MM.1S (cell line): ENCODE data around the gene LRRC58.

Experiments used
- DNase-seq: peaks from one replicate; pipeline ENCODE4 v3.0.0-alpha.2; 2015
- H2AFZ ChIP-seq: fragments of 300-600 bp; sonication (generic); 2 replicates; pipeline ENCODE4 v1.6.0; 2016; ENCODE audit warnings: antibody characterized with exemption, low read length
- H3F3A ChIP-seq: fragments of 300-600 bp; sonication (generic); 2 replicates; pipeline ENCODE4 v1.6.1; 2016; ENCODE audit warnings: mild to moderate bottlenecking, antibody characterized with exemption, low read length, moderate library complexity, mixed read lengths; ENCODE audit not compliant: insufficient read depth
- H3K27ac ChIP-seq: fragments of 300-600 bp; sonication (generic); 2 replicates; pipeline ENCODE4 v1.5.1; 2016; ENCODE audit warnings: mild to moderate bottlenecking, low read length
- H3K27me3 ChIP-seq: fragments of 300-600 bp; sonication (generic); replicated peaks from 2 replicates; pipeline ENCODE4 v1.6.0; 2016; ENCODE audit warnings: low read length; ENCODE audit not compliant: insufficient read depth
- H3K36me3 ChIP-seq: fragments of 300-600 bp; sonication (generic); replicated peaks from 2 replicates; pipeline ENCODE4 v1.6.1; 2016; ENCODE audit warnings: mild to moderate bottlenecking, low read length, mixed read lengths; ENCODE audit not compliant: insufficient read depth
- H3K4me1 ChIP-seq: fragments of 300-600 bp; sonication (generic); 2 replicates; pipeline ENCODE4 v1.6.1; 2016; ENCODE audit warnings: low read length, mixed read lengths
- H3K4me2 ChIP-seq: fragments of 300-600 bp; sonication (generic); 2 replicates; pipeline ENCODE4 v1.6.0; 2016; ENCODE audit warnings: low read depth, low read length
- H3K4me3 ChIP-seq: fragments of 300-600 bp; sonication (generic); 2 replicates; pipeline ENCODE4 v1.5.1; 2016; ENCODE audit warnings: low read length, mixed read lengths
- H3K79me2 ChIP-seq: fragments of 300-600 bp; sonication (generic); 2 replicates; pipeline ENCODE4 v1.6.1; 2016; ENCODE audit warnings: mixed run types, low read length, mixed read lengths
- H3K9ac ChIP-seq: fragments of 300-600 bp; sonication (generic); 2 replicates; pipeline ENCODE4 v1.6.1; 2016; ENCODE audit warnings: low read length, mixed read lengths
- H3K9me2 ChIP-seq: fragments of 300-600 bp; sonication (generic); replicated peaks from 2 replicates; pipeline ENCODE4 v1.6.1; 2016; ENCODE audit warnings: mild to moderate bottlenecking, low read length, mixed read lengths; ENCODE audit not compliant: insufficient read depth
- H3K9me3 ChIP-seq: fragments of 300-600 bp; sonication (generic); replicated peaks from 2 replicates; pipeline ENCODE4 v1.6.1; 2016; ENCODE audit warnings: mild to moderate bottlenecking, low read length, mixed read lengths; ENCODE audit not compliant: insufficient read depth
- H4K20me1 ChIP-seq: fragments of 300-600 bp; sonication (generic); 2 replicates; pipeline ENCODE4 v1.6.1; 2016; ENCODE audit warnings: mild to moderate bottlenecking, low read length, moderate library complexity, mixed read lengths; ENCODE audit not compliant: insufficient read depth
- CTCF ChIP-seq: fragments of 300-600 bp; sonication (generic); IDR thresholded peaks from 2 replicates; pipeline ENCODE4 v1.5.1; 2016; ENCODE audit warnings: antibody characterized with exemption, low read length, mixed read lengths
- EZH2 ChIP-seq: fragments of 300-600 bp; sonication (generic); optimal IDR thresholded peaks from 2 replicates; pipeline ENCODE3; 2017; ENCODE audit warnings: low read depth, mild to moderate bottlenecking, antibody characterized with exemption, low read length, mixed read lengths
- EZH2phosphoT487 ChIP-seq: fragments of 300-600 bp; sonication (generic); IDR thresholded peaks from 2 replicates; pipeline ENCODE4 v1.6.1; 2018; ENCODE audit warnings: antibody characterized with exemption, low read length

Gene LRRC58

GRCh38 chr3:120289636-120290035 lies 59.5 kb downstream of the LRRC58 start:
- Histone ChIP-seq H4K20me1 (no peaks in the 10 kb centered on the region), H3K9ac (no peak overlapping the region), H3K27me3 (no peaks in the 10 kb centered on the region), H3K9me3 (no peaks in the 10 kb centered on the region), H2AFZ (no peak overlapping the region), H3K27ac (no peak overlapping the region), H3K4me3 (no peak overlapping the region), H3K36me3 (no peaks in the 10 kb centered on the region), H3K79me2 (no peaks in the 10 kb centered on the region), H3F3A (no peaks in the 10 kb centered on the region), H3K9me2 (no peaks in the 10 kb centered on the region), H3K4me2 (no peak overlapping the region), H3K4me1 (no peaks in the 10 kb centered on the region)
- TF ChIP-seq EZH2phosphoT487 (no peak), EZH2 (no peak)
- no peak for DNase-seq

- Histone ChIP-seq H3K4me3 (no peak overlapping the region), H3K79me2 (no peaks in the 10 kb centered on the region), H3K9me2 (no peaks in the 10 kb centered on the region), H3K27ac (no peak overlapping the region), H3K27me3 (no peaks in the 10 kb centered on the region), H3F3A (no peaks in the 10 kb centered on the region), H3K9ac (no peak overlapping the region), H3K9me3 (no peaks in the 10 kb centered on the region), H3K36me3 (no peaks in the 10 kb centered on the region), H4K20me1 (no peaks in the 10 kb centered on the region), H3K4me1 (no peaks in the 10 kb centered on the region), H3K4me2 (no peak overlapping the region), H2AFZ (no peak overlapping the region)
- TF ChIP-seq EZH2phosphoT487, result no peak
- no peak for DNase-seq
Measured at GRCh38 chr3:120286465-120286864, 62.7 kb downstream of the LRRC58 start.

- no peaks in the 10 kb centered on the region for H3K36me3 ChIP-seq
- no peaks in the 10 kb centered on the region for H3K27me3 ChIP-seq
- H4K20me1 ChIP-seq, result no peaks in the 10 kb centered on the region
- H3K4me2 ChIP-seq, result no peak overlapping the region
- no peak overlapping the region for H3K9ac ChIP-seq
- no peak for TF ChIP-seq CTCF
- no peak for TF ChIP-seq EZH2
- no peak for TF ChIP-seq EZH2phosphoT487
- no peaks in the 10 kb centered on the region for H3K79me2 ChIP-seq
- no peaks in the 10 kb centered on the region for H3K9me3 ChIP-seq
- no peaks in the 10 kb centered on the region for H3K9me2 ChIP-seq
- H3K4me1 ChIP-seq, result no peaks in the 10 kb centered on the region
- H3K4me3 ChIP-seq, result no peak overlapping the region
- no peak overlapping the region for H3K27ac ChIP-seq
- H3F3A ChIP-seq, result no peaks in the 10 kb centered on the region
- H2AFZ ChIP-seq, result no peak overlapping the region
- DNase-seq, result no peak
Measured at GRCh38 chr3:120285508-120285841, 63.7 kb downstream of the LRRC58 start.

- no peak within 1 kb of the TSS for H2AFZ ChIP-seq
- H4K20me1 ChIP-seq, result no peaks in the 10 kb centered on the region
- no peaks in the 10 kb centered on the region for H3K36me3 ChIP-seq
- H3K4me1 ChIP-seq, result no peaks in the 10 kb centered on the region
- DNase-seq, result no peak
- no peak within 1 kb of the TSS for H3K4me2 ChIP-seq
- H3F3A ChIP-seq, result no peaks in the 10 kb centered on the region
- no peak within 1 kb of the TSS for H3K4me3 ChIP-seq
- H3K9ac ChIP-seq, result no peak within 1 kb of the TSS
- no peaks in the 10 kb centered on the region for H3K9me2 ChIP-seq
- no peaks in the 10 kb centered on the region for H3K9me3 ChIP-seq
- TF ChIP-seq CTCF (no peak), EZH2phosphoT487 (no peak), EZH2 (no peak)
- H3K27ac ChIP-seq, result no peak within 1 kb of the TSS
- H3K79me2 ChIP-seq, result no peaks in the 10 kb centered on the region
- no peaks in the 10 kb centered on the region for H3K27me3 ChIP-seq
Measured at GRCh38 chr3:120284747-120285507, 64.2 kb downstream of the LRRC58 start, which contains the start of gene GPR156. GPR156 (minus strand) TSS chr3:120285222; CDS start chr3:120244098, 41,124 bp downstream.
